ENCODE results near the gene POLE.

The POLE gene

GRCh38 chr12:132672678-132673077, 14.5 kb downstream of the POLE start:
- no peak overlapping the region for H3K4me3 ChIP-seq (ENCODE audit: control insufficient read depth, low read depth, low read length)
- no peak for TF ChIP-seq CTCF (conservative IDR thresholded peaks at IDR 0.05; ENCODE audit: control insufficient read depth, insufficient read depth, low read depth, low read length)
- DNase-seq (ENCODE audit: low read depth), result peak; percentile 7

- no peak overlapping the region for H3K4me3 ChIP-seq (ENCODE audit: control insufficient read depth, low read depth, low read length)
- no peak for TF ChIP-seq CTCF (conservative IDR thresholded peaks at IDR 0.05; ENCODE audit: control insufficient read depth, insufficient read depth, low read depth, low read length)
- no peak for DNase-seq (ENCODE audit: low read depth)
Measured at GRCh38 chr12:132672116-132672515, 15.0 kb downstream of the POLE start.

- no peak for DNase-seq (ENCODE audit: low read depth)
- no peak for TF ChIP-seq CTCF (conservative IDR thresholded peaks at IDR 0.05; ENCODE audit: control insufficient read depth, insufficient read depth, low read depth, low read length)
- no peak overlapping the region for H3K4me3 ChIP-seq (ENCODE audit: control insufficient read depth, low read depth, low read length)
Measured at GRCh38 chr12:132669166-132669879, 17.8 kb downstream of the POLE start.

- no peak overlapping the region for H3K4me3 ChIP-seq (ENCODE audit: control insufficient read depth, low read depth, low read length)
- TF ChIP-seq CTCF (conservative IDR thresholded peaks at IDR 0.05; ENCODE audit: control insufficient read depth, insufficient read depth, low read depth, low read length), result no peak
Measured at GRCh38 chr12:132668191-132669088, 18.7 kb downstream of the POLE start.

GRCh38 chr12:132665794-132666193, 21.3 kb downstream of the POLE start:
- no peak overlapping the region for H3K4me3 ChIP-seq (ENCODE audit: control insufficient read depth, low read depth, low read length)
- no peak for TF ChIP-seq CTCF (conservative IDR thresholded peaks at IDR 0.05; ENCODE audit: control insufficient read depth, insufficient read depth, low read depth, low read length)
- no peak for DNase-seq (ENCODE audit: low read depth)

More at GRCh38 chr12:132668191-132669088, 18.7 kb downstream of the POLE start:
- DNase-seq (ENCODE audit: low read depth), result no peak

GRCh38 chr12:132665149-132665491, 22.0 kb downstream of the POLE start:
- DNase-seq (ENCODE audit: low read depth), result no peak
- no peak overlapping the region for H3K4me3 ChIP-seq (ENCODE audit: control insufficient read depth, low read depth, low read length)
- TF ChIP-seq CTCF (conservative IDR thresholded peaks at IDR 0.05; ENCODE audit: control insufficient read depth, insufficient read depth, low read depth, low read length), result no peak

Data from fibroblast of mammary gland (primary cell).